HCT116 (cell line): ENCODE measurements around the gene C2CD3. TPM values are rescaled to one million over a fixed set of nuclear protein-coding genes. Genes with fewer than 3 reads are reported as not detected.

Experiments
- ATAC-seq: fragments of 200-7000 bp; cut with Tn5 transposase; 2 replicates; pipeline ENCODE4 v1.9.1; 2020; ENCODE audit warnings: mild to moderate bottlenecking, moderate library complexity
- BruUV-seq: library from RNA; stranded (reverse); fragments of 400-500 nt; replicated peaks from 2 replicates; lab custom pipeline; 2021; lab: Mats Ljungman, UMichigan
- CTCF ChIA-PET: fragments of 300-600 bp; sonication (Branson Sonifier 250); formaldehyde crosslinking; loops from one replicate; lab custom pipeline; 2021; ENCODE audit warnings: antibody characterized with exemption; lab: Charles Lee
- POLR2A ChIA-PET: fragments of 300-600, 350-600 bp; sonication (Branson Sonifier 250); formaldehyde crosslinking; loops from one replicate; lab custom pipeline; 2021; ENCODE audit warnings: antibody characterized with exemption; lab: Charles Lee
- RAD21 ChIA-PET, 2 experiments: fragments of 300-600 bp; sonication (Branson Sonifier 250); formaldehyde crosslinking; loops; one replicate each; lab custom pipeline; 2023; ENCODE audit warnings: low total read pairs in 2 of 2; ENCODE audit not compliant: uncharacterized antibody in 2 of 2, unreplicated experiment in 2 of 2, low non-redundant PET in 1 of 2; lab: Charles Lee
- DNase-seq: peaks from one replicate; pipeline ENCODE4 v3.0.0-alpha.2; 2010; ENCODE audit warnings: low read depth, low spot score
- H2AFZ ChIP-seq: fragments of 200-600 bp; shearing (Covaris generic), sonication (generic); 2 replicates; pipeline ENCODE4 v1.6.1; 2017; ENCODE audit warnings: low read depth, mixed run types, mixed read lengths, antibody characterized with exemption, low read length; ENCODE audit not compliant: poor library complexity, severe bottlenecking
- H3K27ac ChIP-seq: 2 replicates; pipeline ENCODE4 v1.5.1; 2012; ENCODE audit warnings: low read depth, low read length
- H3K27me3 ChIP-seq: fragments of 200-600 bp; sonication (generic); 2 replicates; pipeline ENCODE4 v1.6.1; 2016; ENCODE audit warnings: mixed run types, low read length, mixed read lengths; ENCODE audit not compliant: insufficient read depth
- H3K36me3 ChIP-seq, 2 experiments: fragments of 200-500 bp in 1 of 2; fragments of 200-600 bp in 1 of 2; sonication (Bioruptor generic) in 1 of 2; sonication (generic) in 1 of 2; 2 replicates each; pipeline versions ENCODE4 v1.5.1 to v1.6.1; 2014 to 2016; ENCODE audit warnings: low read length in 2 of 2, inconsistent platforms in 1 of 2, mixed read lengths in 1 of 2, mixed run types in 1 of 2; ENCODE audit not compliant: insufficient read depth in 2 of 2, control insufficient read depth in 1 of 2
- H3K4me1 ChIP-seq, 2 experiments: fragments of 200-600 bp in 1 of 2; sonication (generic) in 1 of 2; 2 replicates each; pipeline versions ENCODE4 v1.5.1 to v1.6.1; 2012 to 2017; ENCODE audit warnings: low read length in 2 of 2, inconsistent platforms in 1 of 2, mild to moderate bottlenecking in 1 of 2, mixed read lengths in 1 of 2, mixed run types in 1 of 2, moderate library complexity in 1 of 2; ENCODE audit not compliant: insufficient read depth in 2 of 2, control insufficient read depth in 1 of 2
- H3K4me2 ChIP-seq: fragments of 200-600 bp; sonication (generic); 2 replicates; pipeline ENCODE4 v1.6.1; 2017; ENCODE audit warnings: mixed run types, low read length, mixed read lengths
- H3K4me3 ChIP-seq, 2 experiments: fragments of 200-600 bp in 1 of 2; sonication (generic) in 1 of 2; replicated peaks in 1 of 2; 2 replicates each; pipeline ENCODE4 v1.5.1; 2011 to 2016; ENCODE audit warnings: low read length in 2 of 2, control low read depth in 1 of 2, low read depth in 1 of 2, mild to moderate bottlenecking in 1 of 2, mixed read lengths in 1 of 2, mixed run types in 1 of 2
- H3K79me2 ChIP-seq: fragments of 200-600 bp; sonication (generic); 2 replicates; pipeline ENCODE4 v1.6.1; 2017; ENCODE audit warnings: mild to moderate bottlenecking, mixed run types, low read length, moderate library complexity, mixed read lengths; ENCODE audit not compliant: insufficient read depth
- H3K9ac ChIP-seq: fragments of 200-600 bp; sonication (generic); 2 replicates; pipeline ENCODE4 v1.6.1; 2016; ENCODE audit warnings: low read length, mixed read lengths
- H3K9me2 ChIP-seq: fragments of 200-600 bp; sonication (generic), shearing (Covaris generic); 2 replicates; pipeline ENCODE4 v1.6.1; 2017; ENCODE audit warnings: mixed run types, mild to moderate bottlenecking, moderate library complexity; ENCODE audit not compliant: insufficient read depth
- H3K9me3 ChIP-seq, 2 experiments: fragments of 200-500 bp in 1 of 2; fragments of 200-600 bp in 1 of 2; sonication (Bioruptor generic) in 1 of 2; sonication (generic) in 1 of 2; 2 replicates each; pipeline ENCODE4 v1.6.1; 2014 to 2017; ENCODE audit warnings: low read length in 2 of 2, mixed read lengths in 2 of 2, inconsistent platforms in 1 of 2, low read depth in 1 of 2, mild to moderate bottlenecking in 1 of 2, mixed run types in 1 of 2, moderate library complexity in 1 of 2; ENCODE audit not compliant: control insufficient read depth in 1 of 2, insufficient read depth in 1 of 2
- H4K20me1 ChIP-seq: fragments of 200-600 bp; sonication (generic), shearing (Covaris generic); 2 replicates; pipeline ENCODE4 v1.6.1; 2017; ENCODE audit warnings: mixed run types, mild to moderate bottlenecking, moderate library complexity; ENCODE audit not compliant: insufficient read depth
- EGR1 ChIP-seq: IDR thresholded peaks from 2 replicates; pipeline ENCODE4 v1.6.1; 2012; ENCODE audit warnings: low read depth
- ELF1 ChIP-seq: IDR thresholded peaks from 2 replicates; pipeline ENCODE4 v1.6.1; 2012; ENCODE audit warnings: low read depth, borderline replicate concordance
- EZH2 ChIP-seq: fragments of 200-600 bp; sonication (generic); IDR thresholded peaks from 2 replicates; pipeline ENCODE4 v1.6.1; 2017; ENCODE audit warnings: antibody characterized with exemption, mixed run types
- EZH2phosphoT487 ChIP-seq: fragments of 200-600 bp; IDR thresholded peaks from 2 replicates; pipeline ENCODE4 v1.6.1; 2018; ENCODE audit warnings: antibody characterized with exemption, borderline replicate concordance
- FOSL1 ChIP-seq: IDR thresholded peaks from 2 replicates; pipeline ENCODE4 v1.6.1; 2012; ENCODE audit warnings: low read depth
- JUND ChIP-seq: IDR thresholded peaks from 2 replicates; pipeline ENCODE4 v1.6.1; 2012
- POLR2A ChIP-seq: IDR thresholded peaks from 2 replicates; pipeline ENCODE4 v1.7.0; 2011; ENCODE audit warnings: borderline replicate concordance; ENCODE audit not compliant: insufficient read depth, insufficient read length; ENCODE audit errors: extremely low read depth
- POLR2AphosphoS5 ChIP-seq: IDR thresholded peaks from 2 replicates; pipeline ENCODE4 v1.6.1; 2011; ENCODE audit warnings: mild to moderate bottlenecking, low read depth, low read length, moderate library complexity
- RAD21 ChIP-seq: IDR thresholded peaks from 2 replicates; pipeline ENCODE4 v1.6.1; 2012; ENCODE audit warnings: low read depth, mild to moderate bottlenecking
- SIN3A ChIP-seq: IDR thresholded peaks from 2 replicates; pipeline ENCODE4 v1.6.1; 2012; ENCODE audit warnings: low read depth
- SP1 ChIP-seq: IDR thresholded peaks from 2 replicates; pipeline ENCODE4 v1.6.1; 2012; ENCODE audit warnings: low read depth
- SRF ChIP-seq: IDR thresholded peaks from 2 replicates; pipeline ENCODE4 v1.6.1; 2012; ENCODE audit warnings: low read depth
- YY1 ChIP-seq: IDR thresholded peaks from 2 replicates; pipeline ENCODE4 v1.6.1; 2011; ENCODE audit warnings: low read length, low read depth, moderate library complexity, mild to moderate bottlenecking; ENCODE audit not compliant: insufficient replicate concordance; ENCODE audit errors: extremely low read depth
- ZFX ChIP-seq: fragments of 450-650 bp; IDR thresholded peaks from 2 replicates; pipeline ENCODE4 v1.6.1; 2017
- intact Hi-C: fragments of 100-400 bp; cut with micrococcal nuclease; formaldehyde crosslinking; loops from 2 replicates; pipeline ENCODE4 v1.10.0; 2022
- total RNA-seq: library from RNA; stranded (reverse); gene quantifications from one replicate; pipeline ENCODE4 v1.2.1, GENCODE V29; 2021; ENCODE audit not compliant: unreplicated experiment
- TF ChIP-seq, protein P1 (sequence below): IDR thresholded peaks from 2 replicates; pipeline ENCODE4 v1.6.1; 2012; ENCODE audit warnings: low read depth
- TF ChIP-seq, protein P2 (sequence below): IDR thresholded peaks from 2 replicates; pipeline ENCODE4 v1.6.1; 2011; ENCODE audit warnings: mild to moderate bottlenecking, low read length, moderate library complexity; ENCODE audit not compliant: insufficient replicate concordance; ENCODE audit errors: extremely low read depth

C2CD3 gene
- total RNA-seq, 1 experiment from 2014 or later, result 30.6 TPM

DNA sequence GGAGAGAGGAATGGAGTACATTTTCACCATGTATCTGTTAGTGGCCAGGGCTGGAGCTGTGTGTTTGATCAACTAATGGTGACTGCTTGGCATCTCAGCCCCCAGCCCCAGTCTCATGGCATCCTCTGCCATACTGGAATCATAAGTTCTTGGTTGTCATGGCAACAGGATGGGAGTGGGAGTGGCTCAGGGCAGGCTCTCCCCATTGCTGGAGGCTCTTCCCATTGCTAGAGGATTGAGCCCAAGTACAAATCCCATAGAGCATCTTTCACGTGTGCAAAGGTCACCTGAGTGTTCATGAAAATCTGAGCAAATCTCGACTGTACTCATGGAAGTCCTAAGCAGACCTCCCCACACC, 205.1 kb downstream of the C2CD3 start:
- POLR2A ChIA-PET, result interaction anchor here (0.6 kb wide), 1 partner anchor 17 kb away, joined by 4 read pairs; the partner anchor contains the start of gene UCP2
- no peaks in the 10 kb centered on the region for H3K9me3 ChIP-seq
- no peaks in the 10 kb centered on the region for H3K27me3 ChIP-seq
- no peaks in the 10 kb centered on the region for H3K36me3 ChIP-seq
- H4K20me1 ChIP-seq, result no peaks in the 10 kb centered on the region
- H3K4me2 ChIP-seq, result no peak overlapping the region
- DNase-seq, result no peak
- no peak for ATAC-seq
- intact Hi-C loops, result loop anchor here (1.0 to 10.0 kb wide), 2 partner anchors 206 to 239 kb away; partner anchors contain the start of genes C2CD3 and PPME1
- no peak overlapping the region for H2AFZ ChIP-seq
- H3K9ac ChIP-seq, result no peak overlapping the region
- H3K79me2 ChIP-seq, result no peaks in the 10 kb centered on the region
- RAD21 ChIA-PET, result no interaction called here
- H3K4me1 ChIP-seq, result peaks cover 0 to 5% of the 10 kb centered on the region in 2 experiments; a peak in 2 of 4 replicates
- no peaks in the 10 kb centered on the region for H3K9me2 ChIP-seq
- CTCF ChIA-PET, result no interaction called here
- no peak overlapping the region for H3K4me3 ChIP-seq
- no peak overlapping the region for H3K27ac ChIP-seq
- BruUV-seq, result no TSS peak
- TF ChIP-seq JUND, result no peak
- TF ChIP-seq POLR2A, result no peak
- TF ChIP-seq YY1, result no peak
- no peak for TF ChIP-seq ZFX
- TF ChIP-seq EGR1, result no peak
- TF ChIP-seq EZH2phosphoT487, result no peak
- TF ChIP-seq RAD21, result no peak
- TF ChIP-seq, protein P1, sequence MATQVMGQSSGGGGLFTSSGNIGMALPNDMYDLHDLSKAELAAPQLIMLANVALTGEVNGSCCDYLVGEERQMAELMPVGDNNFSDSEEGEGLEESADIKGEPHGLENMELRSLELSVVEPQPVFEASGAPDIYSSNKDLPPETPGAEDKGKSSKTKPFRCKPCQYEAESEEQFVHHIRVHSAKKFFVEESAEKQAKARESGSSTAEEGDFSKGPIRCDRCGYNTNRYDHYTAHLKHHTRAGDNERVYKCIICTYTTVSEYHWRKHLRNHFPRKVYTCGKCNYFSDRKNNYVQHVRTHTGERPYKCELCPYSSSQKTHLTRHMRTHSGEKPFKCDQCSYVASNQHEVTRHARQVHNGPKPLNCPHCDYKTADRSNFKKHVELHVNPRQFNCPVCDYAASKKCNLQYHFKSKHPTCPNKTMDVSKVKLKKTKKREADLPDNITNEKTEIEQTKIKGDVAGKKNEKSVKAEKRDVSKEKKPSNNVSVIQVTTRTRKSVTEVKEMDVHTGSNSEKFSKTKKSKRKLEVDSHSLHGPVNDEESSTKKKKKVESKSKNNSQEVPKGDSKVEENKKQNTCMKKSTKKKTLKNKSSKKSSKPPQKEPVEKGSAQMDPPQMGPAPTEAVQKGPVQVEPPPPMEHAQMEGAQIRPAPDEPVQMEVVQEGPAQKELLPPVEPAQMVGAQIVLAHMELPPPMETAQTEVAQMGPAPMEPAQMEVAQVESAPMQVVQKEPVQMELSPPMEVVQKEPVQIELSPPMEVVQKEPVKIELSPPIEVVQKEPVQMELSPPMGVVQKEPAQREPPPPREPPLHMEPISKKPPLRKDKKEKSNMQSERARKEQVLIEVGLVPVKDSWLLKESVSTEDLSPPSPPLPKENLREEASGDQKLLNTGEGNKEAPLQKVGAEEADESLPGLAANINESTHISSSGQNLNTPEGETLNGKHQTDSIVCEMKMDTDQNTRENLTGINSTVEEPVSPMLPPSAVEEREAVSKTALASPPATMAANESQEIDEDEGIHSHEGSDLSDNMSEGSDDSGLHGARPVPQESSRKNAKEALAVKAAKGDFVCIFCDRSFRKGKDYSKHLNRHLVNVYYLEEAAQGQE, result no peak
- TF ChIP-seq SIN3A, result no peak
- TF ChIP-seq, protein P2, sequence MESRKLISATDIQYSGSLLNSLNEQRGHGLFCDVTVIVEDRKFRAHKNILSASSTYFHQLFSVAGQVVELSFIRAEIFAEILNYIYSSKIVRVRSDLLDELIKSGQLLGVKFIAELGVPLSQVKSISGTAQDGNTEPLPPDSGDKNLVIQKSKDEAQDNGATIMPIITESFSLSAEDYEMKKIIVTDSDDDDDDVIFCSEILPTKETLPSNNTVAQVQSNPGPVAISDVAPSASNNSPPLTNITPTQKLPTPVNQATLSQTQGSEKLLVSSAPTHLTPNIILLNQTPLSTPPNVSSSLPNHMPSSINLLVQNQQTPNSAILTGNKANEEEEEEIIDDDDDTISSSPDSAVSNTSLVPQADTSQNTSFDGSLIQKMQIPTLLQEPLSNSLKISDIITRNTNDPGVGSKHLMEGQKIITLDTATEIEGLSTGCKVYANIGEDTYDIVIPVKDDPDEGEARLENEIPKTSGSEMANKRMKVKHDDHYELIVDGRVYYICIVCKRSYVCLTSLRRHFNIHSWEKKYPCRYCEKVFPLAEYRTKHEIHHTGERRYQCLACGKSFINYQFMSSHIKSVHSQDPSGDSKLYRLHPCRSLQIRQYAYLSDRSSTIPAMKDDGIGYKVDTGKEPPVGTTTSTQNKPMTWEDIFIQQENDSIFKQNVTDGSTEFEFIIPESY, result no peak
- TF ChIP-seq SP1, result no peak
- TF ChIP-seq FOSL1, result no peak
- no peak for TF ChIP-seq EZH2
- no peak for TF ChIP-seq POLR2AphosphoS5
- no peak for TF ChIP-seq SRF
- TF ChIP-seq ELF1, result no peak
